GM19035 (cell line): ENCODE results near the gene EPB41L3.
"Not testable (repeated sequence)": the region's sequence is repeated elsewhere in the genome, so short reads cannot be mapped to it uniquely, and the experiment has no call there.

Experiments
- ATAC-seq: cut with Tn5 transposase; IDR thresholded peaks from one replicate; pipeline ENCODE4 v1.9.1; 2021; ENCODE audit not compliant: unreplicated experiment

EPB41L3 gene

GRCh38 chr18:5532066-5532465 is 11.7 kb downstream of the EPB41L3 start:
- no peak for ATAC-seq

GRCh38 chr18:5530629-5531178 is 13.1 kb downstream of the EPB41L3 start:
- no peak for ATAC-seq

- ATAC-seq: no peak
These were observed 14.3 kb downstream of the EPB41L3 start for GRCh38 chr18:5529471-5529870.

- no peak for ATAC-seq
These were observed 16.2 kb downstream of the EPB41L3 start for GRCh38 chr18:5527603-5528002.

GRCh38 chr18:5524660-5525059 is 19.1 kb downstream of the EPB41L3 start:
- ATAC-seq: no peak

- ATAC-seq: no peak
These were observed 22.8 kb downstream of the EPB41L3 start for GRCh38 chr18:5521000-5521399.

- ATAC-seq: no peak
These were observed 23.3 kb downstream of the EPB41L3 start for GRCh38 chr18:5520464-5520863.

- ATAC-seq: no peak
These were observed 24.1 kb downstream of the EPB41L3 start for GRCh38 chr18:5519448-5520298.

- no peak for ATAC-seq
These were observed 24.9 kb downstream of the EPB41L3 start for GRCh38 chr18:5518899-5519371.

GRCh38 chr18:5518179-5518770 is 25.5 kb downstream of the EPB41L3 start:
- ATAC-seq: no peak

GRCh38 chr18:5516841-5517240 is 27.0 kb downstream of the EPB41L3 start:
- ATAC-seq: no peak

- no peak for ATAC-seq
These were observed 28.6 kb downstream of the EPB41L3 start for GRCh38 chr18:5515011-5515784.

GRCh38 chr18:5513947-5514346 is 29.9 kb downstream of the EPB41L3 start:
- ATAC-seq: no peak

GRCh38 chr18:5512176-5512575 is 31.6 kb downstream of the EPB41L3 start:
- ATAC-seq: no peak

GRCh38 chr18:5511541-5511940 is 32.3 kb downstream of the EPB41L3 start:
- ATAC-seq: not testable (repeated sequence)

- ATAC-seq: no peak
These were observed 33.5 kb downstream of the EPB41L3 start for GRCh38 chr18:5510135-5510846.

- ATAC-seq: no peak
These were observed 35.0 kb downstream of the EPB41L3 start for GRCh38 chr18:5508821-5509220.

GRCh38 chr18:5507756-5508155 is 36.0 kb downstream of the EPB41L3 start:
- ATAC-seq: no peak

GRCh38 chr18:5506174-5506573 is 37.6 kb downstream of the EPB41L3 start:
- no peak for ATAC-seq

- ATAC-seq: no peak
These were observed 40.1 kb downstream of the EPB41L3 start for GRCh38 chr18:5503740-5504139.
